Tibial artery (tissue), 4 donors: Measurements from ENCODE around the gene COL4A2.

ENCODE experiments used
- DNase-seq, 2 donors: peaks; one replicate each; pipeline ENCODE4 v3.0.0-alpha.2; 2019
- H3K27ac ChIP-seq, 2 donors: fragments of 200-600 bp; sonication (generic) in 1 of 2; 1 replicate in 1 of 2; 2 replicates in 1 of 2; pipeline ENCODE4 v1.5.1; 2018 to 2019; ENCODE audit warnings: mild to moderate bottlenecking in 1 of 2
- H3K27me3 ChIP-seq, 2 donors: fragments of 200-600 bp; sonication (generic) in 1 of 2; one replicate each; pipeline versions ENCODE4 v1.5.1 to v1.6.0; 2016 to 2019
- H3K36me3 ChIP-seq, 3 donors: fragments of 200-600 bp; sonication (generic) in 2 of 3; one replicate each; pipeline ENCODE4 v1.5.1; 2016 to 2019; ENCODE audit warnings: mild to moderate bottlenecking in 2 of 3
- H3K4me1 ChIP-seq, 4 donors: fragments of 200-600 bp; sonication (generic) in 2 of 4; 1 replicate in 3 of 4; 2 replicates in 1 of 4; pipeline ENCODE4 v1.5.1; 2016 to 2019
- H3K4me3 ChIP-seq, 2 donors: fragments of 200-600 bp; sonication (generic) in 1 of 2; 1 replicate in 1 of 2; 2 replicates in 1 of 2; pipeline ENCODE4 v1.5.1; 2018 to 2019; ENCODE audit warnings: mild to moderate bottlenecking in 2 of 2
- H3K9me3 ChIP-seq, 3 donors: fragments of 200-600 bp; sonication (generic) in 1 of 3; one replicate each; pipeline ENCODE4 v1.5.1; 2016 to 2019
- intact Hi-C: fragments of 100-400 bp; cut with DNase I; formaldehyde crosslinking; loops from one replicate; pipeline ENCODE4 v1.15.0; 2023; ENCODE audit warnings: low total_unique reads
- TF ChIP-seq, protein P1 (sequence below), 2 experiments: fragments of 200-600 bp in 1 of 2; fragments of 450-650 bp in 1 of 2; IDR thresholded peaks; one replicate each; pipeline ENCODE4 v1.5.1; 2017 to 2019; ENCODE audit warnings: antibody characterized with exemption in 2 of 2, mild to moderate bottlenecking in 1 of 2, moderate library complexity in 1 of 2

COL4A2 gene

DNA sequence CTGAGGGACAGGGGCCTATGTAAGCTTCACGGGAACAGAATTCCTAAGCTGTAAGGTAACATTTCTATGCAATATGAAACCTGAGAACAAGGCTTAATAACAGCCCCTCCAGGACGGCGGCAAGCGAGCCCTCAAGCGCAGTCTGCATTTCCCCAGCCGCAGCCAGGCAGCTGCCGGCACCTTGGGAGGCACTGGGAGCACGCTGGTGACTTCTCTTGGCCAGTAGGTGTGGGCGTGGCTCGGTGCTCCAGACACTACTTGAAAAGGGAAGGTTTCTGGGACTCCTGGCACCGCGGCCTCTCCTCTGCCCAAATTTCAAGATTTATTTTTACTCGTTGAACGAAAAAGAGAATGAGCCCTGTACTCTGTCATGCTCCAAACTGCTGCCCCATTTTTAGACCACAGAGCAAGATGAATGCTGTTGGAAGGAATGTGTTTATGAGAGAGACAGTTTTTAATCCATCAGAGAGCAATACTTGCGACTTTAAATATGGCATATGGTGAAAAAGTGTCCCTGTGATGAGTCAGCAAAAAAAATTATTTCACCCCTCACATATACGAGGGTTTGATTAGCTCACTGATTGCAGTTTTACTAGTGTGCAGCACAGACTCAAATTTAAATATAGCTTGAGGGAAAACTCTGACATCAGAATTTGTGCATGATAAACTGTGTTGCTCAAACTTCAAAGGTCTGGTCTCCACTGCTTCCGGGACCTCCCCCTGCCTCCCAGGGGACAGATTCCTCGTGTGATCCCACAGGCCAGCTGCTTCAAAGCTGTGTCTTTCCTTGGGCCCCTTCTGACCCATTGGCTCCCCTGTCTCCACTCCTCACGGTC is 81.2 kb downstream of the COL4A2 start:
- intact Hi-C loops = no loop called here

DNA sequence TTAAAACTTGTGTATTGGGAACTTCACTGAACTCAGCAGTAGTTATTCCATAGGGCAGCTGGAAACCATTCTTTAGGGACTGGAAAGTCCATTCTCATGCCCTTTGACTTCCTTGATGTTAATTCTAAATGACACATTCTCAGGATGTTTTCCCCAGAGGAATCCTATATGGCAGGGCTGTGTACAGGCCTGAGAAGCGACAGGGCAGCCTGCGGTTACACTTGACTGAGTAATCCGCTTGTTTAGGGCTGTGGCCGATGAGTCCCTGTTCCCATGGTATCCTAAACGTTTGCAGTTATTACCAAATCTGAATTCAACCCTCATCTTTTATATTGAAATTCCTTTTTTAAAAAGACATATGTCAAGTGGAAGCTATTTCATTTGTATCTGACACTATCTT is 83.5 kb downstream of the COL4A2 start:
- intact Hi-C loops = no loop called here
- DNase-seq = no peak
- Histone ChIP-seq H3K27ac (peak overlapping the region; percentile 86 to 89), H3K27me3 (no peaks in the 10 kb centered on the region), H3K4me3 (no peak overlapping the region), H3K9me3 (no peaks in the 10 kb centered on the region), H3K36me3 (no peaks in the 10 kb centered on the region), H3K4me1 (peaks cover 0 to 90% (median 57%) of the 10 kb centered on the region in 4 donors)
- TF ChIP-seq, protein P1, sequence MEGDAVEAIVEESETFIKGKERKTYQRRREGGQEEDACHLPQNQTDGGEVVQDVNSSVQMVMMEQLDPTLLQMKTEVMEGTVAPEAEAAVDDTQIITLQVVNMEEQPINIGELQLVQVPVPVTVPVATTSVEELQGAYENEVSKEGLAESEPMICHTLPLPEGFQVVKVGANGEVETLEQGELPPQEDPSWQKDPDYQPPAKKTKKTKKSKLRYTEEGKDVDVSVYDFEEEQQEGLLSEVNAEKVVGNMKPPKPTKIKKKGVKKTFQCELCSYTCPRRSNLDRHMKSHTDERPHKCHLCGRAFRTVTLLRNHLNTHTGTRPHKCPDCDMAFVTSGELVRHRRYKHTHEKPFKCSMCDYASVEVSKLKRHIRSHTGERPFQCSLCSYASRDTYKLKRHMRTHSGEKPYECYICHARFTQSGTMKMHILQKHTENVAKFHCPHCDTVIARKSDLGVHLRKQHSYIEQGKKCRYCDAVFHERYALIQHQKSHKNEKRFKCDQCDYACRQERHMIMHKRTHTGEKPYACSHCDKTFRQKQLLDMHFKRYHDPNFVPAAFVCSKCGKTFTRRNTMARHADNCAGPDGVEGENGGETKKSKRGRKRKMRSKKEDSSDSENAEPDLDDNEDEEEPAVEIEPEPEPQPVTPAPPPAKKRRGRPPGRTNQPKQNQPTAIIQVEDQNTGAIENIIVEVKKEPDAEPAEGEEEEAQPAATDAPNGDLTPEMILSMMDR (IDR thresholded peaks at IDR 0.05) = no peak

More for the DNA sequence above, 81.2 kb downstream of the COL4A2 start:
- no peaks in the 10 kb centered on the region for H3K27me3 ChIP-seq
- no peaks in the 10 kb centered on the region for H3K36me3 ChIP-seq
- TF ChIP-seq, protein P1 (IDR thresholded peaks at IDR 0.05) = no peak
- peaks cover 0 to 84% (median 45%) of the 10 kb centered on the region in 4 donors for H3K4me1 ChIP-seq
- H3K27ac ChIP-seq = peak overlapping the region; percentile 86 to 89
- DNase-seq = peak in 1 of 2 donors; percentile 91
- H3K9me3 ChIP-seq = no peaks in the 10 kb centered on the region
- H3K4me3 ChIP-seq = peak overlapping the region; percentile 27 to 29

DNA sequence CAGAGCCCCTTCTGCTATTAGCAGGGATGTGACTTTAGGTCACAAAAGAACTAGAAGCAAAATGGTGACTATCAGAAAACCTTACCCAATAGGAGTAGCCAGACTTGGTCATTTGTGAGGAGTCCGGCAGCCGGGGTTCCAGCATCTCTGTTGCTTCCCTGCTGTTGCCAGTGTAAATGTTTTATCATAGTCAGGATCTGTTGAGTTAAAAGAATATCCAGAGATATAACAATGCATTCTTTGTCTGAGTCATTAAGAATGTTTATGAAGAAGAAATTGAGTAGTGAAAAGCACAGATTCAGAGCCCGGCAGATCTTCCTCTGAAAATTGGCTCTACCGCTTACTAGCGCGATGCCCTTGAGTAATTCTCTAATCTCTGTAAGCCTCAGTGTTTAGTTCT is 84.2 kb downstream of the COL4A2 start:
- H3K4me1 ChIP-seq = peaks cover 0 to 96% (median 62%) of the 10 kb centered on the region in 4 donors
- DNase-seq = no peak
- H3K4me3 ChIP-seq = no peak overlapping the region
- peak overlapping the region; percentile 86 to 89 for H3K27ac ChIP-seq
- TF ChIP-seq, protein P1 (IDR thresholded peaks at IDR 0.05) = no peak
- intact Hi-C loops = no loop called here
- H3K9me3 ChIP-seq = no peaks in the 10 kb centered on the region
- no peaks in the 10 kb centered on the region for H3K36me3 ChIP-seq
- no peaks in the 10 kb centered on the region for H3K27me3 ChIP-seq

DNA sequence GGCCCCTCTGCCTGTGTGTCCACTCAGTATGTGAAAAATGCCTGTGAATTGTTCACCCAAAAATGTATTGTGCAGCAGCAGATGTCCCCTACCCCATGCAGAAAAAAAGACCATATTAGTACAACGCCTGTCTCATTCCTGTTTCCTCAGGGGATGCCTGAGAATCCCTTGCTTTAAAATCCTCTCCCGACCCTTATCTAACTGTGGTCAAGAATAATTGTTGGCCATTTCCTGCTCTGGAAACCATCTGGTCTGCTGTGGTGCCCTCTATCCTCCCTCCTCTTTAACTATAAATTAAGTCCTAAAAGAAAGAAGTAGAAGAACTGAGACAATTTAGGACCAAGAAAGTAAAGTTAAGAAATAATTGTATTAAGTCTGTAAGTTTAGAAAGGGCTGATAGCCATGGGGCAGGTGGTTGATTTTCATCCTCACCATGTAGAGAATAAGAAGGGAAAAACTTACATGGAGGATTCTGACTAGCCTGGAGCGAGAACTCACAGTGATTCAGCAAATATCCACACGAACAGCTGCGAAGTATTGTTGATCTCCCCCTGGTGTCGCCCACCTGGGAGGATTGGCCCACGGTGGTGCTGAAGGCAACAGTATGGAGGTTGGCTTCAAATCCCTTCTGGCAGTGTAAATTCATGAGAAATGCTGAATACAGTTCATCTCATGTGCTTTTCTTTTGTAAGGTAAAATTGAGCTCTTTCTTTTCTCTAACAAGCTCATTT is 85.6 kb downstream of the COL4A2 start:
- no peak for DNase-seq
- Histone ChIP-seq H3K27me3 (no peaks in the 10 kb centered on the region), H3K36me3 (no peaks in the 10 kb centered on the region), H3K4me3 (no peak overlapping the region), H3K4me1 (peaks cover 0 to 94% (median 60%) of the 10 kb centered on the region in 4 donors), H3K9me3 (no peaks in the 10 kb centered on the region), H3K27ac (peak overlapping the region; percentile 86 to 89)
- TF ChIP-seq, protein P1 (IDR thresholded peaks at IDR 0.05) = no peak
- intact Hi-C loops = no loop called here

DNA sequence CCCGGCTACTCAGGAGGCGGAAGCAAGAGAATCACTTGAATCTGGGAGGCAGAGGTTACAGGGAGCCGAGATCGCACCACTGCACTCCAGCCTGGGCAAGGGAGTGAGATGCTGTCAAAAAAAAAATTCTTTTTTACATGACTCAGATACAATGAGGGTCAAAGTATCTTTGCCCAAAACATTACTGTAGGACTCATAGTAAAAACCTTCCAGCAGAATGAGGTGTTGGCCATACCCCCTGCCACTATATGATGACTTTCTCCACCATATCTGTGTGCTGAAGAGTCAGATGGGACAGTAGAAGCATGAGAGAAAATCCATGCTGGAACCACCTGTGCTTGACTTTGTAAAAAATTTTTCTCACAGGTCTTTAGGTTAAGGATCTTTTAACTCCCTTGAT is 86.7 kb downstream of the COL4A2 start:
- Histone ChIP-seq H3K27me3 (no peaks in the 10 kb centered on the region), H3K36me3 (no peaks in the 10 kb centered on the region), H3K4me3 (no peak overlapping the region), H3K4me1 (peaks cover 0 to 94% (median 62%) of the 10 kb centered on the region in 4 donors), H3K27ac (peak overlapping the region; percentile 86 to 89), H3K9me3 (no peaks in the 10 kb centered on the region)
- intact Hi-C loops = no loop called here
- TF ChIP-seq, protein P1 (IDR thresholded peaks at IDR 0.05) = no peak
- DNase-seq = no peak
